H1 (cell line): ENCODE data around the gene PID1. TPM values are rescaled to one million over a fixed set of nuclear protein-coding genes. Genes with fewer than 3 reads are reported as not detected.

Experiments used
- KDM5A ChIP-seq: fragments of 200-600 bp; IDR thresholded peaks from 2 replicates; pipeline ENCODE4 v1.7.1; 2012; ENCODE audit warnings: mild to moderate bottlenecking, low read length, inconsistent platforms, mixed read lengths
- RBBP5 ChIP-seq: IDR thresholded peaks from 2 replicates; pipeline ENCODE4 v1.7.1; 2012; ENCODE audit warnings: low read depth, mild to moderate bottlenecking, inconsistent platforms, low read length, moderate library complexity, borderline replicate concordance
- YY1 ChIP-seq: IDR thresholded peaks from 2 replicates; pipeline ENCODE4 v1.6.1; 2011; ENCODE audit warnings: low read depth, mild to moderate bottlenecking, low read length
- polyA plus RNA-seq, 7 experiments: library from polyadenylated mRNA; depleted of rRNA in 3 of 7; stranded (reverse) in 5 of 7; unstranded in 2 of 7; fragments of >200 nt in 5 of 7; fragments of 200-250 nt in 2 of 7; gene quantifications; 1 replicate in 5 of 7; 2 replicates in 1 of 7; 4 replicates in 1 of 7; pipeline versions ENCODE4 v1.2.1 to v1.2.3, GENCODE V29; 2011 to 2013; ENCODE audit warnings: missing spikeins in 2 of 7, mixed read lengths in 2 of 7
- total RNA-seq: library from RNA; stranded (reverse); fragmentation: NEBNext Ultra II Directional; extraction: Animal tissue kit (Norgen Biotek cat#: 25700); gene quantifications from 2 replicates; pipeline ENCODE4 v1.2.1, GENCODE V29; 2021
- TF ChIP-seq, protein P1 (sequence below): fragments of 300-600 bp; sonication (generic); IDR thresholded peaks from 2 replicates; pipeline ENCODE4 v1.7.1; 2012; ENCODE audit warnings: low read length, moderate library complexity, mild to moderate bottlenecking, inconsistent platforms; ENCODE audit not compliant: insufficient replicate concordance
- TF ChIP-seq, protein P2 (sequence below): IDR thresholded peaks from 2 replicates; pipeline ENCODE4 v1.6.1; 2012; ENCODE audit warnings: inconsistent platforms

PID1 gene
- total and polyA plus RNA-seq, 2 of the 8 experiments (the other 6 are each of a cell fraction or from before 2014, with no cell fraction given) = 1.5 to 3.3 TPM

DNA sequence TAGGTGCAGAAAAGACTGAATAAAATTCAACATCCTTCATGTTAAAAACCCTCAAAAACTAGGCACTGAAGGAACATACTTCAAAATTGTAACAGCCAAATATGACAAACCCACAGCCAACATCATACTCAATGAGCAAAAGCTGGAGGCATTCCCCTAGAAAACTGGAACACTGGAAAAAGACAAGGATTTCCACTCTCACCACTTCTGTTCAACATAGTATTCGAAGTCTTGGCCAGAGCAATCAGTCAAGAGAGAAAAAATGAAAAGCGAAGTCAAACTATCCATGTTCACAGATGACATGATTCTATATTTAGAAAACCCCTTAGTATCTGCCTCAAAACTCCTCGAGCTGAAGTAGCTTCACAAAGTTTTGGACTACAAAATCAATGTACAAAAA is 282.3 kb downstream of the PID1 start (continued):
- TF ChIP-seq, protein P1, sequence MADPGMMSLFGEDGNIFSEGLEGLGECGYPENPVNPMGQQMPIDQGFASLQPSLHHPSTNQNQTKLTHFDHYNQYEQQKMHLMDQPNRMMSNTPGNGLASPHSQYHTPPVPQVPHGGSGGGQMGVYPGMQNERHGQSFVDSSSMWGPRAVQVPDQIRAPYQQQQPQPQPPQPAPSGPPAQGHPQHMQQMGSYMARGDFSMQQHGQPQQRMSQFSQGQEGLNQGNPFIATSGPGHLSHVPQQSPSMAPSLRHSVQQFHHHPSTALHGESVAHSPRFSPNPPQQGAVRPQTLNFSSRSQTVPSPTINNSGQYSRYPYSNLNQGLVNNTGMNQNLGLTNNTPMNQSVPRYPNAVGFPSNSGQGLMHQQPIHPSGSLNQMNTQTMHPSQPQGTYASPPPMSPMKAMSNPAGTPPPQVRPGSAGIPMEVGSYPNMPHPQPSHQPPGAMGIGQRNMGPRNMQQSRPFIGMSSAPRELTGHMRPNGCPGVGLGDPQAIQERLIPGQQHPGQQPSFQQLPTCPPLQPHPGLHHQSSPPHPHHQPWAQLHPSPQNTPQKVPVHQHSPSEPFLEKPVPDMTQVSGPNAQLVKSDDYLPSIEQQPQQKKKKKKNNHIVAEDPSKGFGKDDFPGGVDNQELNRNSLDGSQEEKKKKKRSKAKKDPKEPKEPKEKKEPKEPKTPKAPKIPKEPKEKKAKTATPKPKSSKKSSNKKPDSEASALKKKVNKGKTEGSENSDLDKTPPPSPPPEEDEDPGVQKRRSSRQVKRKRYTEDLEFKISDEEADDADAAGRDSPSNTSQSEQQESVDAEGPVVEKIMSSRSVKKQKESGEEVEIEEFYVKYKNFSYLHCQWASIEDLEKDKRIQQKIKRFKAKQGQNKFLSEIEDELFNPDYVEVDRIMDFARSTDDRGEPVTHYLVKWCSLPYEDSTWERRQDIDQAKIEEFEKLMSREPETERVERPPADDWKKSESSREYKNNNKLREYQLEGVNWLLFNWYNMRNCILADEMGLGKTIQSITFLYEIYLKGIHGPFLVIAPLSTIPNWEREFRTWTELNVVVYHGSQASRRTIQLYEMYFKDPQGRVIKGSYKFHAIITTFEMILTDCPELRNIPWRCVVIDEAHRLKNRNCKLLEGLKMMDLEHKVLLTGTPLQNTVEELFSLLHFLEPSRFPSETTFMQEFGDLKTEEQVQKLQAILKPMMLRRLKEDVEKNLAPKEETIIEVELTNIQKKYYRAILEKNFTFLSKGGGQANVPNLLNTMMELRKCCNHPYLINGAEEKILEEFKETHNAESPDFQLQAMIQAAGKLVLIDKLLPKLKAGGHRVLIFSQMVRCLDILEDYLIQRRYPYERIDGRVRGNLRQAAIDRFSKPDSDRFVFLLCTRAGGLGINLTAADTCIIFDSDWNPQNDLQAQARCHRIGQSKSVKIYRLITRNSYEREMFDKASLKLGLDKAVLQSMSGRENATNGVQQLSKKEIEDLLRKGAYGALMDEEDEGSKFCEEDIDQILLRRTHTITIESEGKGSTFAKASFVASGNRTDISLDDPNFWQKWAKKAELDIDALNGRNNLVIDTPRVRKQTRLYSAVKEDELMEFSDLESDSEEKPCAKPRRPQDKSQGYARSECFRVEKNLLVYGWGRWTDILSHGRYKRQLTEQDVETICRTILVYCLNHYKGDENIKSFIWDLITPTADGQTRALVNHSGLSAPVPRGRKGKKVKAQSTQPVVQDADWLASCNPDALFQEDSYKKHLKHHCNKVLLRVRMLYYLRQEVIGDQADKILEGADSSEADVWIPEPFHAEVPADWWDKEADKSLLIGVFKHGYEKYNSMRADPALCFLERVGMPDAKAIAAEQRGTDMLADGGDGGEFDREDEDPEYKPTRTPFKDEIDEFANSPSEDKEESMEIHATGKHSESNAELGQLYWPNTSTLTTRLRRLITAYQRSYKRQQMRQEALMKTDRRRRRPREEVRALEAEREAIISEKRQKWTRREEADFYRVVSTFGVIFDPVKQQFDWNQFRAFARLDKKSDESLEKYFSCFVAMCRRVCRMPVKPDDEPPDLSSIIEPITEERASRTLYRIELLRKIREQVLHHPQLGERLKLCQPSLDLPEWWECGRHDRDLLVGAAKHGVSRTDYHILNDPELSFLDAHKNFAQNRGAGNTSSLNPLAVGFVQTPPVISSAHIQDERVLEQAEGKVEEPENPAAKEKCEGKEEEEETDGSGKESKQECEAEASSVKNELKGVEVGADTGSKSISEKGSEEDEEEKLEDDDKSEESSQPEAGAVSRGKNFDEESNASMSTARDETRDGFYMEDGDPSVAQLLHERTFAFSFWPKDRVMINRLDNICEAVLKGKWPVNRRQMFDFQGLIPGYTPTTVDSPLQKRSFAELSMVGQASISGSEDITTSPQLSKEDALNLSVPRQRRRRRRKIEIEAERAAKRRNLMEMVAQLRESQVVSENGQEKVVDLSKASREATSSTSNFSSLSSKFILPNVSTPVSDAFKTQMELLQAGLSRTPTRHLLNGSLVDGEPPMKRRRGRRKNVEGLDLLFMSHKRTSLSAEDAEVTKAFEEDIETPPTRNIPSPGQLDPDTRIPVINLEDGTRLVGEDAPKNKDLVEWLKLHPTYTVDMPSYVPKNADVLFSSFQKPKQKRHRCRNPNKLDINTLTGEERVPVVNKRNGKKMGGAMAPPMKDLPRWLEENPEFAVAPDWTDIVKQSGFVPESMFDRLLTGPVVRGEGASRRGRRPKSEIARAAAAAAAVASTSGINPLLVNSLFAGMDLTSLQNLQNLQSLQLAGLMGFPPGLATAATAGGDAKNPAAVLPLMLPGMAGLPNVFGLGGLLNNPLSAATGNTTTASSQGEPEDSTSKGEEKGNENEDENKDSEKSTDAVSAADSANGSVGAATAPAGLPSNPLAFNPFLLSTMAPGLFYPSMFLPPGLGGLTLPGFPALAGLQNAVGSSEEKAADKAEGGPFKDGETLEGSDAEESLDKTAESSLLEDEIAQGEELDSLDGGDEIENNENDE = no peak
- TF ChIP-seq, protein P2, sequence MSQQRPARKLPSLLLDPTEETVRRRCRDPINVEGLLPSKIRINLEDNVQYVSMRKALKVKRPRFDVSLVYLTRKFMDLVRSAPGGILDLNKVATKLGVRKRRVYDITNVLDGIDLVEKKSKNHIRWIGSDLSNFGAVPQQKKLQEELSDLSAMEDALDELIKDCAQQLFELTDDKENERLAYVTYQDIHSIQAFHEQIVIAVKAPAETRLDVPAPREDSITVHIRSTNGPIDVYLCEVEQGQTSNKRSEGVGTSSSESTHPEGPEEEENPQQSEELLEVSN = no peak
- TF ChIP-seq KDM5A (no peak), RBBP5 (no peak), YY1 (no peak)
